HepG2 (cell line): ENCODE data around the gene RANBP3. TPM values are rescaled to one million over a fixed set of nuclear protein-coding genes. Genes with fewer than 3 reads are reported as not detected.

Experiments
- EHMT2 ChIP-seq: fragments of 200-600 bp; sonication (generic); IDR thresholded peaks from 2 replicates; pipeline ENCODE4 v1.7.0; 2017; ENCODE audit warnings: antibody characterized with exemption, low read depth, low read length, borderline replicate concordance
- EZH2 ChIP-seq: conservative IDR thresholded peaks from 2 replicates; pipeline ENCODE4 v1.6.1; 2012; ENCODE audit warnings: mild to moderate bottlenecking, low read depth, low read length, moderate library complexity
- FOXC1 ChIP-seq: sonication (generic); formaldehyde crosslinking; IDR thresholded peaks from 2 replicates; pipeline ENCODE4 v1.8.0; 2022; ENCODE audit warnings: mild to moderate bottlenecking, missing genetic modification reagents, borderline replicate concordance
- HNRNPL ChIP-seq: fragments of 200-400 bp; formaldehyde crosslinking; IDR thresholded peaks from 2 replicates; pipeline ENCODE4 v1.6.1; 2017; ENCODE audit warnings: mild to moderate bottlenecking, low read depth, low read length
- KLF15 ChIP-seq: sonication (generic); formaldehyde crosslinking; IDR thresholded peaks from 2 replicates; pipeline ENCODE4 v1.8.1; 2023; ENCODE audit warnings: borderline replicate concordance, mild to moderate bottlenecking, inconsistent platforms, missing genetic modification reagents, mixed read lengths
- ZFP82 ChIP-seq: sonication (generic); formaldehyde crosslinking; IDR thresholded peaks from 2 replicates; pipeline ENCODE4 v1.5.1; 2020; ENCODE audit warnings: mild to moderate bottlenecking, missing genetic modification reagents, borderline replicate concordance
- ZNF136 ChIP-seq: sonication (generic); formaldehyde crosslinking; IDR thresholded peaks from 2 replicates; pipeline ENCODE4 v1.8.1; 2022; ENCODE audit warnings: low read depth, mild to moderate bottlenecking, moderate library complexity, missing genetic modification reagents
- ZNF142 ChIP-seq: sonication (generic); formaldehyde crosslinking; IDR thresholded peaks from 2 replicates; pipeline ENCODE4 v1.4.0; 2020; ENCODE audit warnings: missing genetic modification reagents
- ZNF441 ChIP-seq: sonication (generic); formaldehyde crosslinking; IDR thresholded peaks from 2 replicates; pipeline ENCODE4 v1.7.0; 2021; ENCODE audit warnings: missing genetic modification reagents, borderline replicate concordance
- ZNF572 ChIP-seq: sonication (generic); formaldehyde crosslinking; IDR thresholded peaks from 2 replicates; pipeline ENCODE4 v1.5.1; 2020; ENCODE audit warnings: mild to moderate bottlenecking, missing genetic modification reagents
- ZNF724P ChIP-seq: sonication (generic); formaldehyde crosslinking; IDR thresholded peaks from 2 replicates; pipeline ENCODE4 v1.8.0; 2022; ENCODE audit warnings: missing genetic modification reagents, borderline replicate concordance
- ZNF761 ChIP-seq: sonication (generic); formaldehyde crosslinking; conservative IDR thresholded peaks from 2 replicates; pipeline ENCODE4 v1.4.0; 2020; ENCODE audit warnings: mild to moderate bottlenecking, missing genetic modification reagents
- ZXDC ChIP-seq: sonication (generic); formaldehyde crosslinking; IDR thresholded peaks from 2 replicates; pipeline ENCODE4 v1.5.0; 2020; ENCODE audit warnings: mild to moderate bottlenecking, missing genetic modification reagents
- polyA plus RNA-seq, 8 experiments: library from polyadenylated mRNA; depleted of rRNA in 3 of 8; stranded (reverse) in 7 of 8; unstranded in 1 of 8; fragments of >200 nt; fragmentation: Illumina TruSeq in 4 of 8; extraction: Trizol in 4 of 8; gene quantifications; 2 replicates each; pipeline versions ENCODE4 v1.2.1 to v1.2.3, GENCODE V29; 2011 to 2016; ENCODE audit warnings: low read depth in 4 of 8, missing spikeins in 1 of 8, mixed read lengths in 1 of 8; ENCODE audit not compliant: insufficient read depth in 1 of 8
- total RNA-seq, 5 experiments: library from RNA; depleted of rRNA; stranded (reverse); fragments of >200 nt; fragmentation: Illumina TruSeq; extraction: Trizol; gene quantifications; 2 replicates each; pipeline ENCODE4 v1.2.3, GENCODE V29; 2016; ENCODE audit warnings: low read depth in 1 of 5
- TF ChIP-seq, protein P1 (sequence below): sonication (generic); formaldehyde crosslinking; IDR thresholded peaks from 2 replicates; pipeline ENCODE4 v1.4.0; 2020; ENCODE audit warnings: mild to moderate bottlenecking, missing genetic modification reagents
- TF ChIP-seq, protein P2 (sequence below): sonication (generic); formaldehyde crosslinking; IDR thresholded peaks from 2 replicates; pipeline ENCODE4 v1.5.0; 2020; ENCODE audit warnings: missing genetic modification reagents

Gene RANBP3
- total and polyA plus RNA-seq, 2 of the 13 experiments (the other 11 are each of a cell fraction or from before 2014, with no cell fraction given), result 39.5 to 149 TPM

DNA sequence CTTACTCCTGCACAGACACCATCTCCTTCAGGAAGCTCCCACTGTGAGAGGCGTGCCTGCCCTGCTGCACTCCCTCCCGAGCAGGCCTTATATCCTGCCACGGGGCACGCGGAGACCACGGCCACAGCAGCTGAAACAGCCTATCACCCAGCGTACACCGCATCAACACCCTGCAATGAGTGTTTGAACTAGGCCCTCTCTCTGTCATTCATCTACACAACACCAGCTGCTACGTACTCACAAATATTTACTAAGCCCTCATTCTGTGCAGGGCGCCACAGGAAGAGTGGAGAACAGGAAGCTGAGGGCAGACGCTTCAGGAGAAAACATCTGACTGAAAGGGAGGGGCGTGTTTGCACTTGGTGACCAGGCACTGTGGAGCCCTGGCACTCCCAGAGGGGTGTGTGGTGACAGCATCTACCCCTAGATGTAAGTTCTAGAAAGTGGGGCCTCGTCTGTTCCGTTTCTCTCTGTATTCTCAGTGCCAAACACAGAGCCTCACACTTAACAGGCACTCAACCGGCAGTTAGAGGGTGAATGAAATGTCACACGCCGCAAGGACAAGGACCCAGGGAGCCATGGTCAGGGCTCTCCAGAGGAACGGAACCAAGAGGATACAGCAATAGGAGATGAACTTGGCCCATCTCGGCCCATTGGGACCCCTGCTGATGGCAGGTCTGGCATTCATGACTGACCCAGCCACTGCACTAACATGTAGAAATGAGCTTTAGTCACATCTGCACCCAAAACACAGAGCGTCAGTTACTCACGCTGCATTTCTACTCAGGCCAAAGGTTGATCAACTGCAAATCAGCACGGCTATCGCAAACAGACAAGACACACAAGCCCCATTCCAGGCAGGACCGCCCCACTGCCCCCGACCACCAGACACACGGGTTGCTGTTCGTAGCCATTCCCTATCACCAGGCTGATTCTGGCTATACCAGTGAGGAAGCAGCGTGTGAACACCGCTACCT, 15.7 kb downstream of the RANBP3 start (continued):
- TF ChIP-seq ZNF142 (CRISPR knock-in tag) (peak; percentile 84; the same call in 1 of the 2 replicates), ZNF761 (CRISPR knock-in tag) (peak; percentile 60; the same call in 1 of the 2 replicates), ZNF572 (CRISPR knock-in tag) (no peak), KLF15 (CRISPR knock-in tag) (no peak), EHMT2 (no peak), HNRNPL (0 out of 2 replicates have a peak, but pooled peaks have one; percentile 18), ZNF441 (CRISPR knock-in tag) (peak; percentile 81; the same call in 1 of the 2 replicates), ZFP82 (peak; percentile 69; the same call in 1 of the 2 replicates), FOXC1 (CRISPR knock-in tag) (peak; percentile 47; the same call in 1 of the 2 replicates), ZNF136 (CRISPR knock-in tag) (no peak; the same call in 1 of the 2 replicates), EZH2 (no peak), ZNF724P (CRISPR knock-in tag) (peak; percentile 75; the same call in 1 of the 2 replicates), ZXDC (CRISPR knock-in tag) (no peak)
- TF ChIP-seq, protein P1, sequence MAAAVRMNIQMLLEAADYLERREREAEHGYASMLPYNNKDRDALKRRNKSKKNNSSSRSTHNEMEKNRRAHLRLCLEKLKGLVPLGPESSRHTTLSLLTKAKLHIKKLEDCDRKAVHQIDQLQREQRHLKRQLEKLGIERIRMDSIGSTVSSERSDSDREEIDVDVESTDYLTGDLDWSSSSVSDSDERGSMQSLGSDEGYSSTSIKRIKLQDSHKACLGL, result 0 out of 2 replicates have a peak, but pooled peaks have one; percentile 66
- TF ChIP-seq, protein P2, sequence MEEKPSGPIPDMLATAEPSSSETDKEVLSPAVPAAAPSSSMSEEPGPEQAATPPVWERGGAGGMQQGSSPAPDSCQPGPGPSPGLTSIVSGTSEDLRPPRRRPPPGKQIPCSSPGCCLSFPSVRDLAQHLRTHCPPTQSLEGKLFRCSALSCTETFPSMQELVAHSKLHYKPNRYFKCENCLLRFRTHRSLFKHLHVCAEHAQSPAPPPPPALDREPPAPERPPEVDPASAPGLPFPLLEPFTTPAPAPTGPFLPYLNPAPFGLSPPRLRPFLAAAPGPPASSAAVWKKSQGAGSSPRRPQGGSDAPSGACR (CRISPR knock-in tag), result peak; percentile 95
